ENCODE results near the gene SLFNL1.

- TF ChIP-seq CTCF (IDR thresholded peaks at IDR 0.05) = no peak
- no peak for TF ChIP-seq POLR2A (IDR thresholded peaks at IDR 0.05)
- TF ChIP-seq EP300 (IDR thresholded peaks at IDR 0.05) = no peak
- no peak for TF ChIP-seq POLR2AphosphoS5 (IDR thresholded peaks at IDR 0.05)
Measured at GRCh38 chr1:41015281-41015896, 6.1 kb downstream of the SLFNL1 start.

All from suprapubic skin (tissue), 4 donors.